Measurements from ENCODE around the gene CDH23. TPM values are rescaled to one million over a fixed set of nuclear protein-coding genes. Genes with fewer than 3 reads are reported as not detected.

Gene CDH23
- total and polyA plus RNA-seq, 2 of the 8 experiments (the other 6 are each of a cell fraction or from before 2014, with no cell fraction given): 1.9 to 4.9 TPM

DNA sequence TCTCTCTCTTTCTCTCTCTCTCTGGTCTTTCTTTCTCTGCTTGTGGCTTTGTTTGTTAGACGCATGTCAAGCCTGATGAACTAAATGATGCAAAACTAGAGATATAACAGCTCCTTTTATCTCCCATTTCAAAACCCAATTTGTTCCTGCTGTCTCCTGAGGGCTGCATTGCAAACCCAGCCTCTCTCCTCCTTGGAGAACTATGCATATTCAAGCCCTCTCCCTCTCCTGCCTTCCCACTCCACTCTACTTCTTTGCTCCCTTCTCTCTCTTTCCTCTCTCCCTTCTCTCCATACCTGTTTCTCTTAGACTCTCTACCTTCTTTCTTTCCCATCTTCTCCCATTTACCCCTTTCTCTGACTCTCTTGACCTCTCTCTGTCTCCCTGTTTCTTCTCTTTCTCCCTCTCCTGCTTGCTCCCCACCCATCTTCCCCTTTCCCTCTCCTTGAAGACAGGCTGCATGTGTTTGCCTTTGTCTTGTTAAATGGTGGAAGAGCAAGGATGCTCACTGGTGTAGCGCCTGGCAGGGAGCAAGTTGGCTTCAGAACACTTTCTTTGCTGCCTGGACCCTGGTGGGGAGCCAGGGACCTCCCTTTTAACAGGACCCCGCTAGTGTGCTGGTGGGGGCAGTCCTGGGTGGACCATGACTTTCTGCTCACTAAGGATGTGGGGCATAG lies 142.9 kb downstream of the CDH23 start:
- Histone ChIP-seq H4K20me1 (replicated peaks in 1 of 2; ENCODE audit: control insufficient read depth in 1 of 2, insufficient read depth in 2 of 2, low read length in 2 of 2) (no peaks in the 10 kb centered on the region), H3K4me2 (ENCODE audit: insufficient read depth in 1 of 2, low read depth in 2 of 2, low read length in 2 of 2) (peak overlapping the region; percentile 21 to 60), H2BK12ac (ENCODE audit: low read depth, low read length) (peak overlapping the region; percentile 75; the same call in 1 of the 2 replicates), H3K9me3 (ENCODE audit: insufficient read depth in 2 of 2, low read depth in 1 of 2, low read length in 1 of 2) (no peaks in the 10 kb centered on the region), H2BK15ac (ENCODE audit: low read length) (0 out of 2 replicates have a peak overlapping the region, but pooled peaks have one; percentile 88), H3K4me1 (replicated peaks in 1 of 4; ENCODE audit: control insufficient read depth in 3 of 4, insufficient read depth in 4 of 4, low read length in 3 of 4) (peaks cover 9 to 31% (median 19%) of the 10 kb centered on the region in 4 experiments), H3K4me3 (ENCODE audit: extremely low read depth in 1 of 4, insufficient read depth in 2 of 4, low read depth in 3 of 4, low read length in 4 of 4) (no peak overlapping the region; a peak in 1 of 8 replicates), H4K5ac (ENCODE audit: insufficient read length, low read depth, low read length) (no peak overlapping the region), H3K79me1 (ENCODE audit: low read depth, low read length) (no peaks in the 10 kb centered on the region), H3K23me2 (ENCODE audit: low read depth, low read length) (no peaks in the 10 kb centered on the region), H3K36me3 (ENCODE audit: control insufficient read depth in 2 of 4, insufficient read depth in 4 of 4, low read length in 3 of 4) (no peaks in the 10 kb centered on the region), H3K27me3 (replicated peaks in 1 of 4; ENCODE audit: control insufficient read depth in 3 of 4, extremely low read depth in 1 of 4, insufficient read depth in 3 of 4, low read length in 3 of 4) (no peaks in the 10 kb centered on the region; a peak in 1 of 7 replicates), H3K4ac (replicated peaks; ENCODE audit: insufficient read length, low read depth, low read length) (no peak overlapping the region), H3K14ac (ENCODE audit: insufficient read length) (no peak overlapping the region), H3K56ac (replicated peaks; ENCODE audit: insufficient read length, low read depth, low read length) (no peak overlapping the region), H3K27ac (ENCODE audit: low read depth, low read length) (no peak overlapping the region), H3K9ac (replicated peaks in 1 of 4; ENCODE audit: extremely low read depth in 1 of 4, low read depth in 3 of 4, low read length in 3 of 4) (no peak overlapping the region; a peak in 1 of 7 replicates), H2BK5ac (ENCODE audit: low read depth, low read length) (0 out of 2 replicates have a peak overlapping the region, but pooled peaks have one; percentile 24), H3K79me2 (ENCODE audit: control insufficient read depth in 1 of 2, insufficient read depth in 2 of 2, low read length in 2 of 2) (no peaks in the 10 kb centered on the region), H2BK120ac (replicated peaks; ENCODE audit: low read depth, low read length) (no peak overlapping the region), H2BK20ac (ENCODE audit: low read length) (peak overlapping the region; percentile 55; the same call in 1 of the 2 replicates), H4K8ac (ENCODE audit: extremely low read depth, insufficient read depth, low read length) (no peak overlapping the region), H4K91ac (replicated peaks; ENCODE audit: insufficient read length, low read length) (peak overlapping the region; percentile 49), H3K18ac (ENCODE audit: extremely low read depth, low read length) (peak overlapping the region; percentile 93; the same call in 1 of the 2 replicates), H2AFZ (ENCODE audit: low read length) (peak overlapping the region; percentile 38; the same call in 1 of the 2 replicates), H2AK5ac (ENCODE audit: low read depth, low read length) (no peak overlapping the region), H3K23ac (ENCODE audit: insufficient read length) (no peak overlapping the region)
- peak; percentile 68 for FAIRE-seq
- WGBS, 2 experiments (ENCODE audit: extremely low coverage in 1 of 2, insufficient coverage in 1 of 2, insufficient read length in 1 of 2, insufficient replicate concordance in 2 of 2, low coverage in 1 of 2, low lambda C conversion rate in 2 of 2, missing lambda C conversion rate in 1 of 2): 74% methylated on average over 2 of the region's 3 CpGs; no CpG with 5 or more reads in 1 of the 2 experiments
- DNase-seq (ENCODE audit: low read depth in 1 of 2, low spot score in 2 of 2): no peak
- no peak for TF ChIP-seq JUND (IDR thresholded peaks at IDR 0.05; ENCODE audit: low read length)
- no peak for TF ChIP-seq POU5F1 (IDR thresholded peaks at IDR 0.05; ENCODE audit: low read depth, low read length)
- TF ChIP-seq MAFK (IDR thresholded peaks at IDR 0.05; ENCODE audit: low read depth, low read length): no peak
- TF ChIP-seq, protein P1, sequence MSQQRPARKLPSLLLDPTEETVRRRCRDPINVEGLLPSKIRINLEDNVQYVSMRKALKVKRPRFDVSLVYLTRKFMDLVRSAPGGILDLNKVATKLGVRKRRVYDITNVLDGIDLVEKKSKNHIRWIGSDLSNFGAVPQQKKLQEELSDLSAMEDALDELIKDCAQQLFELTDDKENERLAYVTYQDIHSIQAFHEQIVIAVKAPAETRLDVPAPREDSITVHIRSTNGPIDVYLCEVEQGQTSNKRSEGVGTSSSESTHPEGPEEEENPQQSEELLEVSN (IDR thresholded peaks at IDR 0.05): peak; percentile 34; the same call in 1 of the 2 replicates
- TF ChIP-seq, protein P2, sequence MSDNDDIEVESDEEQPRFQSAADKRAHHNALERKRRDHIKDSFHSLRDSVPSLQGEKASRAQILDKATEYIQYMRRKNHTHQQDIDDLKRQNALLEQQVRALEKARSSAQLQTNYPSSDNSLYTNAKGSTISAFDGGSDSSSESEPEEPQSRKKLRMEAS (IDR thresholded peaks at IDR 0.05): peak; percentile 78
- no peak for TF ChIP-seq CBX8 (IDR thresholded peaks at IDR 0.05; ENCODE audit: borderline replicate concordance, low read depth, low read length)
- TF ChIP-seq, protein P3, sequence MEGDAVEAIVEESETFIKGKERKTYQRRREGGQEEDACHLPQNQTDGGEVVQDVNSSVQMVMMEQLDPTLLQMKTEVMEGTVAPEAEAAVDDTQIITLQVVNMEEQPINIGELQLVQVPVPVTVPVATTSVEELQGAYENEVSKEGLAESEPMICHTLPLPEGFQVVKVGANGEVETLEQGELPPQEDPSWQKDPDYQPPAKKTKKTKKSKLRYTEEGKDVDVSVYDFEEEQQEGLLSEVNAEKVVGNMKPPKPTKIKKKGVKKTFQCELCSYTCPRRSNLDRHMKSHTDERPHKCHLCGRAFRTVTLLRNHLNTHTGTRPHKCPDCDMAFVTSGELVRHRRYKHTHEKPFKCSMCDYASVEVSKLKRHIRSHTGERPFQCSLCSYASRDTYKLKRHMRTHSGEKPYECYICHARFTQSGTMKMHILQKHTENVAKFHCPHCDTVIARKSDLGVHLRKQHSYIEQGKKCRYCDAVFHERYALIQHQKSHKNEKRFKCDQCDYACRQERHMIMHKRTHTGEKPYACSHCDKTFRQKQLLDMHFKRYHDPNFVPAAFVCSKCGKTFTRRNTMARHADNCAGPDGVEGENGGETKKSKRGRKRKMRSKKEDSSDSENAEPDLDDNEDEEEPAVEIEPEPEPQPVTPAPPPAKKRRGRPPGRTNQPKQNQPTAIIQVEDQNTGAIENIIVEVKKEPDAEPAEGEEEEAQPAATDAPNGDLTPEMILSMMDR (IDR thresholded peaks at IDR 0.05; ENCODE audit: control extremely low read depth in 1 of 3, insufficient read depth in 1 of 3, low read depth in 1 of 3, low read length in 3 of 3): no peak
- peak; percentile 35 for TF ChIP-seq ASH2L (IDR thresholded peaks at IDR 0.05; ENCODE audit: low read length)
- ChIA-PET POLR2A (ENCODE audit: partially characterized antibody) (interaction anchor here (2.1 kb wide), 1 partner anchor 8 kb away, joined by 6 read pairs; no protein-coding TSS in a partner anchor), CTCF (ENCODE audit: partially characterized antibody) (interaction anchor here (0.6 to 6.5 kb wide), 14 partner anchors 9 to 333 kb away, joined by 3 to 63 read pairs (median 3); no protein-coding TSS in a partner anchor)
